ENCODE data around the gene TNFSF15.

DNA sequence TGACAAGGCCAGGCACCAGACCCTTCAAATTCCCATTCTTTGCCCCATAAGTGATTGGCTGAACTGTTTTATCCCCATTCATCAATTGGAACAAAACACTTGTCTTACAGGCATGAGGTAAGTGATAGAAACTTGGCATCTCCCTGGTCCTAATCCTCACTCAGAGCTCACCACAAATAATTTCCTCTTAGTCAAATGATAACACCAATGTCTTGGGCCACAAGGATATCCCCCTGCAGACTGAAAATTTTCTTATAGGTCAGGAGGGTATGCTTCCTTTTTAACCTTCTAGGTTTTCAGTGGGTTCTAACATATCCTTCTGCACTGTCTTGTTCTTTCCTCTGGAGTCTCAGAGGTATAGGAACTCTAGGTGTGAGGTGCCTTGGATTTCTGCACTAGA, 14.5 kb downstream of the TNFSF15 start:
- TF ChIP-seq CTCF (IDR thresholded peaks at IDR 0.05) (no peak), EZH2 (IDR thresholded peaks at IDR 0.05; ENCODE audit: borderline replicate concordance, insufficient read depth, low read depth, low read length, poor library complexity, severe bottlenecking) (no peak)
